Measurements from ENCODE around the gene C6orf163.

GRCh38 chr6:87407561-87407900 is 62.9 kb downstream of the C6orf163 start:
- TF ChIP-seq POLR2AphosphoS5 (IDR thresholded peaks at IDR 0.05) (no peak), CTCF (IDR thresholded peaks at IDR 0.05) (no peak)
